HG03139 (cell line): Measurements from ENCODE around the gene DCST2.

Experiments
- ATAC-seq: cut with Tn5 transposase; IDR thresholded peaks from one replicate; pipeline ENCODE4 v1.9.1; 2021; ENCODE audit not compliant: unreplicated experiment

DCST2 gene

GRCh38 chr1:155050560-155051341 is 17.2 kb upstream of the DCST2 start, which contains the start of gene ADAM15:
Gene ADAM15 (plus strand): TSS chr1:155051316. CDS start chr1:155051387, 71 bp downstream.
- ATAC-seq, result peak; percentile 60

GRCh38 chr1:155049651-155050559 is 16.3 kb upstream of the DCST2 start:
- ATAC-seq, result no peak

- no peak for ATAC-seq
These were observed 15.1 kb upstream of the DCST2 start for GRCh38 chr1:155048449-155049334.

- ATAC-seq, result no peak
These were observed 11.5 kb upstream of the DCST2 start for GRCh38 chr1:155044812-155045657.

- ATAC-seq, result no peak
These were observed 10.8 kb upstream of the DCST2 start for GRCh38 chr1:155044365-155044764.

GRCh38 chr1:155043793-155044192 is 10.2 kb upstream of the DCST2 start:
- ATAC-seq, result no peak

GRCh38 chr1:155043301-155043702 is 9.7 kb upstream of the DCST2 start:
- no peak for ATAC-seq

- ATAC-seq, result no peak
These were observed 9.2 kb upstream of the DCST2 start for GRCh38 chr1:155042789-155043188.

GRCh38 chr1:155040358-155041093 is 6.9 kb upstream of the DCST2 start:
- ATAC-seq, result no peak

- ATAC-seq, result no peak
These were observed 5.7 kb upstream of the DCST2 start for GRCh38 chr1:155039308-155039669.

GRCh38 chr1:155038602-155039307 is 5.2 kb upstream of the DCST2 start:
- ATAC-seq, result no peak

- no peak for ATAC-seq
These were observed 4.4 kb upstream of the DCST2 start for GRCh38 chr1:155037851-155038441.

- no peak for ATAC-seq
These were observed 3.5 kb upstream of the DCST2 start for GRCh38 chr1:155037043-155037442.

GRCh38 chr1:155035936-155036335 is 2.4 kb upstream of the DCST2 start:
- no peak for ATAC-seq

GRCh38 chr1:155034318-155035208 is 982 bp upstream of the DCST2 start:
- no peak for ATAC-seq

GRCh38 chr1:155032886-155033285 is 695 bp downstream of the DCST2 start:
- ATAC-seq, result no peak

GRCh38 chr1:155030899-155031298 is 2.7 kb downstream of the DCST2 start:
- no peak for ATAC-seq
